Measurements from ENCODE around the gene TIAM2.

Gene TIAM2

DNA sequence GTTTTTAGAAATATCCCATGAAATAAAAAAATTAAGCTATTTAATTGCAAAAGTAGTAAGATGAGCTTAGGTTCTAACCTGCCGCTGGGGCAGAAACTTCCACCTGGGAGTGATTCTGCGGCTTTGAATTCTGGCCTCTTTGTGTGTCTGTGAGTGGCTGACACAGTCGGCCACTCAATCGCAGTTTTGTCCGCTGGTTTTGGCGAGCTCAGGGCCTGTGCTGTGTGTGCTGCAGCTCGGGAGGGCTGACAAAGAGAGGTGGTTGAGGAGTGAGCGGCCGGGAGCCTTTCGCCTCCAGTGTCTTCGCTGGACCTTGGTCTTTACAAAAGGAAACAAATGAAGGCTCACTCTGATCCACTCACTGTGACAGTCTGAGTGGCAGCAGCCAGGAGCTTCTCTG lies 128.4 kb downstream of the TIAM2 start:
- in situ Hi-C loops (cut with MboI; ENCODE audit: low pct_unique_long_range_greater_than_20kb, low sequenced_read_pairs, unreplicated experiment) = no loop called here
- TF ChIP-seq, protein P1, sequence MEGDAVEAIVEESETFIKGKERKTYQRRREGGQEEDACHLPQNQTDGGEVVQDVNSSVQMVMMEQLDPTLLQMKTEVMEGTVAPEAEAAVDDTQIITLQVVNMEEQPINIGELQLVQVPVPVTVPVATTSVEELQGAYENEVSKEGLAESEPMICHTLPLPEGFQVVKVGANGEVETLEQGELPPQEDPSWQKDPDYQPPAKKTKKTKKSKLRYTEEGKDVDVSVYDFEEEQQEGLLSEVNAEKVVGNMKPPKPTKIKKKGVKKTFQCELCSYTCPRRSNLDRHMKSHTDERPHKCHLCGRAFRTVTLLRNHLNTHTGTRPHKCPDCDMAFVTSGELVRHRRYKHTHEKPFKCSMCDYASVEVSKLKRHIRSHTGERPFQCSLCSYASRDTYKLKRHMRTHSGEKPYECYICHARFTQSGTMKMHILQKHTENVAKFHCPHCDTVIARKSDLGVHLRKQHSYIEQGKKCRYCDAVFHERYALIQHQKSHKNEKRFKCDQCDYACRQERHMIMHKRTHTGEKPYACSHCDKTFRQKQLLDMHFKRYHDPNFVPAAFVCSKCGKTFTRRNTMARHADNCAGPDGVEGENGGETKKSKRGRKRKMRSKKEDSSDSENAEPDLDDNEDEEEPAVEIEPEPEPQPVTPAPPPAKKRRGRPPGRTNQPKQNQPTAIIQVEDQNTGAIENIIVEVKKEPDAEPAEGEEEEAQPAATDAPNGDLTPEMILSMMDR (IDR thresholded peaks at IDR 0.05; ENCODE audit: extremely low read depth, insufficient read depth, missing control alignments) = no peak
- DNase-seq (ENCODE audit: low spot score) = no peak

DNA sequence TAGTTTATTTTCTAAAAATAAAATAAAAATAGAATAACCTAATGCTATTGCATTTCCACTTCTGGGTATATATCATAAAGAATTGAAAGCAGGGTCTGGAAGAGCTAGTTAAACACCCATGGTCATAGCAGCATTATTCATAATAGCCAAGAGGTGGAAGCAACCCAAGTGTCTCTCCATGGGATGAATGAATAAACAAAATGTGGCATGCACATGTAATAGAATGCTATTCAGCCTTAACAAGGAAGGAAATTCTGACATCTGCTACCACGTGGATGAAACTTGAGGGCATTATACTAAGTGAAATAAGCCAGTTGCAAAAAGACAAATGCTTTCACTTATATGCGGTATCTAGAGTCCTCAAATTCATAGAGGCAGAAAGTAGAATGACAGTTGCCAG lies 130.8 kb downstream of the TIAM2 start:
- no peak for DNase-seq (ENCODE audit: low spot score)
- in situ Hi-C loops (cut with MboI; ENCODE audit: low pct_unique_long_range_greater_than_20kb, low sequenced_read_pairs, unreplicated experiment) = no loop called here
- TF ChIP-seq, protein P1 (IDR thresholded peaks at IDR 0.05; ENCODE audit: extremely low read depth, insufficient read depth, missing control alignments) = no peak

DNA sequence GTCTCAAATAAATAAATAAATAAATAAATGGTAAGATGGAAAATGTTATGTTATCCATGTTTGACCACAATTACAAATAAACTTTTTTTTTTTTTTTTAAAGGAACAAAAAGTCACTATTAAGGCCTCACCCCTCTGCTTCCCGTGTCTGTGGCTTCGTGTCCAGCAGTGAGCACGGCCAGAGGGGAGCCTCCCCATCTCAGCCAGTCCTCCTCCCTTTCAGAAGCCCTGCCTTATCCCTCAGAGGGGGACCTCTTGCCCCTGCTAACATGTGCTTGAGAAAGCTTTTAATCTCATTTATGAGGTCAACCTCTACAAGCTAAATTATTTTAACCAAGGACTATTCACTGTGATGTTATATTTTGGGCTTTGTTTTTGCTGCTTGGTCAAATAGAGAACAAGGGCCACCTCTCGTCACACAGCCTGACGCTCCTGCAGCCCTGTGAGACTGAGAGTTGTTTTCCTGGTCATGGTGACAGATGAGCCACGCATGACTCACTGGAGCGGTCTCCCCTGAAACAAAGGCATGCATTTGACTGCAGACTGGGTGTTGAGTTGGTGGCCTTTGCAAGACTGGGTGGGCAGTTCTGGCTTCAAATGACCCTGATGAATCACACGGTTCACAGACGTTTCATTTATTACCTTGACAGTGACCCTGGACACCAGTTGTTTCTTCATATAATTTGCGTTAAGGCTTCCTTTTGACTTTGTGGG lies 131.8 kb downstream of the TIAM2 start:
- in situ Hi-C loops (cut with MboI; ENCODE audit: low pct_unique_long_range_greater_than_20kb, low sequenced_read_pairs, unreplicated experiment) = no loop called here
- TF ChIP-seq, protein P1 (IDR thresholded peaks at IDR 0.05; ENCODE audit: extremely low read depth, insufficient read depth, missing control alignments) = no peak
- peak; percentile 48 for DNase-seq (ENCODE audit: low spot score)

DNA sequence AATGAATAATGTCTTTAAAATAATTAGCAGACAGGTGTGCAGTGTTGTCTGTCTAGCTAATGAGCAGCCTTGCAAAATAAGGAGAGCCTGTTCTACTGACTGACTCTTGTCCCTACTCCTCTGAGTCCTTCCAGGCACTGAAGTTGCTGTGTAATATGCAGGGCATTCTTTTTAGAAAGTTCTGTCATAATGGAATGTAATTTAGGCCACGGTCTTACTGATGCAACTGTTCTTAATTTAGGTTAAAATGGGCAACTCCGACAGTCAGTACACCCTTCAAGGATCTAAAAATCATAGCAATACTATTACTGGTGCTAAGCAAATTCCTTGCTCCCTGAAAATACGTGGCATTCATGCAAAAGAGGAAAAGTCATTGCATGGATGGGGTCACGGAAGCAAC lies 133.9 kb downstream of the TIAM2 start:
- in situ Hi-C loops (cut with MboI; ENCODE audit: low pct_unique_long_range_greater_than_20kb, low sequenced_read_pairs, unreplicated experiment) = no loop called here
- DNase-seq (ENCODE audit: low spot score) = no peak
- TF ChIP-seq, protein P1 (IDR thresholded peaks at IDR 0.05; ENCODE audit: extremely low read depth, insufficient read depth, missing control alignments) = no peak

DNA sequence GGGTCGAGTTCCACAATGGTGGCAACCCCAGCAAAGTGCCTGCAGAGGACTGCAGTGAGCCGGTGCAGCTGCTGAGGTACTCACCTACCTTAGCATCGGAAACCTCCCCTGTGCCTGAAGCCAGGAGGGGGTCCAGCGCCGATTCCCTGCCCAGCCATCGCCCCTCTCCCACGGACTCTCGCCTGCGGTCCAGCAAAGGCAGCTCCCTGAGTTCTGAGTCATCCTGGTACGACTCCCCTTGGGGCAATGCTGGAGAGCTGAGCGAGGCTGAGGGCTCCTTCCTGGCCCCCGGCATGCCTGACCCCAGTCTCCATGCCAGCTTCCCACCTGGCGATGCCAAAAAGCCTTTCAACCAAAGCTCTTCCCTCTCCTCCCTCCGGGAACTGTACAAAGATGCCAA lies 134.6 kb downstream of the TIAM2 start:
- TF ChIP-seq, protein P1 (IDR thresholded peaks at IDR 0.05; ENCODE audit: extremely low read depth, insufficient read depth, missing control alignments) = no peak
- no peak for DNase-seq (ENCODE audit: low spot score)
- in situ Hi-C loops (cut with MboI; ENCODE audit: low pct_unique_long_range_greater_than_20kb, low sequenced_read_pairs, unreplicated experiment) = no loop called here

DNA sequence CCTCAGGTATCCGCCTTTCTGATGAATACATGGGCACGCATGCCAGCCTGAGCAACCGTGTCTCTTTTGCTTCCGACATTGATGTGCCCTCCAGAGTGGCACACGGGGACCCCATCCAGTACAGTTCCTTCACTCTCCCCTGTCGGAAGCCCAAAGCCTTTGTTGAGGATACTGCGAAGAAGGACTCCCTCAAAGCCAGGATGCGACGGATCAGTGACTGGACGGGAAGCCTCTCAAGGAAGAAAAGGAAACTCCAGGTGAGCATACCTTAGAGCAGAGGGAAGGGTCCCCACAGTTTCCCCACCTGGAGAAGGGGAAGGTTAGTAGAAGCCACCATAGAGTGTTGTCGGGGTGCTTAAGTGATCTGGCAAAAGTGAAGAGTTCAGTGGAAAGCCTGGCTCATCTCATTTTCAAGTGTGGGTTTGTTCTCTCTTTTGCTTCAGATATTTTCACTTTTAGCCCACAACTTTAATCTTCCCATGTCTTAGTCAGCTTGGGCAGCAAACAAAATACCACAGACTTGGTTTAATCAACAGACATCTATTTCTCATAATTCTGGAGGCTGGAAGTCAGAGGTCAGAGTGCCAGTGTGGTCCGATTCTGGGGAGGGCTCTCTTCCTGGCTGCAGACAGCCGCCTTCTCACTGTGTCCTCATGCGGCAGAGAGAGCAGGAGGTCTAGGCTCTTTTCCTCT lies 135.2 kb downstream of the TIAM2 start:
- in situ Hi-C loops (cut with MboI; ENCODE audit: low pct_unique_long_range_greater_than_20kb, low sequenced_read_pairs, unreplicated experiment) = no loop called here
- DNase-seq (ENCODE audit: low spot score) = no peak
- TF ChIP-seq, protein P1 (IDR thresholded peaks at IDR 0.05; ENCODE audit: extremely low read depth, insufficient read depth, missing control alignments) = no peak
